Measurements from ENCODE around the gene MGRN1.
A peak's percentile ranks its signal among the peaks of the same experiment; 100 is the strongest.

DNA sequence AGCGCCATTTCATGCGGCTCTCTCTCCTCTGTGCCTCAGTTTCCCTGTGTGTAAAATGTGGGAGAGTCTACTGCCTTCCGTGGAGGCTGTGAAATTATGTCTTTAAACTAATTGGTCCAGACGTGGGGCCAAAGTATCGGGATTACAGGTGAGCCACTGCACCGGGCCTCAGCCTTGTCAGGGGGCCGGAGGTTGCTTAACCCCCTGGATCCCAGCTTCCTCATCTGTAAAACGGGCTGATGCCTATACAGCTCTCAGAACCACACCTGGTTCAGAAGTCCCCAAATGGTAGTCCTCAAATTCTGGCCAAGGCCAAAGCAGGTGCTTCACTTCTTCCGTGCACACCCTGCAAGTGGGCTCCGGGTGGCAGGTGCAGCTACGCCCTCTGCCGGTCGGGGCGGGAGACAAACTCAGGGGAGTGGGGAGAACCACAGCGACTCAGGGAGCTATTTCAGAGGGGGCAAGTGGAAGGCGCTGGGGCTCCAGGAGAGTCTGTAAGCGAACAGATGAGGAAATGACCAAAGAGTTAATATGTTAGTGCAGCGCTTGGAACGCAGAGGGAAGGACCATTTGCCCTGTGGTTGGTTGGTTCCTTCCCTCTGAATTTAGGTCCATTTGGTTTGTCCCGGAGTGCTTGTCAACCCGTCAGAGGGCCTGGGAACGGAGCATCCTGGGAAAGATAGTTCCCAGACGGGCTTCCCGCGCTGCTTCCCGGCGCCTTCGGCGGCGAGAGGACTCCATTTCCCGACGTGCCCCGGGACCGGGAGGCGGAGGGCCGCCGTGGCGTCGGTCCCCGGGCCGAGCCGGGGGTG is at the start of gene MGRN1:
- TF ChIP-seq, protein P1, sequence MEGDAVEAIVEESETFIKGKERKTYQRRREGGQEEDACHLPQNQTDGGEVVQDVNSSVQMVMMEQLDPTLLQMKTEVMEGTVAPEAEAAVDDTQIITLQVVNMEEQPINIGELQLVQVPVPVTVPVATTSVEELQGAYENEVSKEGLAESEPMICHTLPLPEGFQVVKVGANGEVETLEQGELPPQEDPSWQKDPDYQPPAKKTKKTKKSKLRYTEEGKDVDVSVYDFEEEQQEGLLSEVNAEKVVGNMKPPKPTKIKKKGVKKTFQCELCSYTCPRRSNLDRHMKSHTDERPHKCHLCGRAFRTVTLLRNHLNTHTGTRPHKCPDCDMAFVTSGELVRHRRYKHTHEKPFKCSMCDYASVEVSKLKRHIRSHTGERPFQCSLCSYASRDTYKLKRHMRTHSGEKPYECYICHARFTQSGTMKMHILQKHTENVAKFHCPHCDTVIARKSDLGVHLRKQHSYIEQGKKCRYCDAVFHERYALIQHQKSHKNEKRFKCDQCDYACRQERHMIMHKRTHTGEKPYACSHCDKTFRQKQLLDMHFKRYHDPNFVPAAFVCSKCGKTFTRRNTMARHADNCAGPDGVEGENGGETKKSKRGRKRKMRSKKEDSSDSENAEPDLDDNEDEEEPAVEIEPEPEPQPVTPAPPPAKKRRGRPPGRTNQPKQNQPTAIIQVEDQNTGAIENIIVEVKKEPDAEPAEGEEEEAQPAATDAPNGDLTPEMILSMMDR (IDR thresholded peaks at IDR 0.05) = peak; percentile 86
- TF ChIP-seq EZH2 (IDR thresholded peaks at IDR 0.05; ENCODE audit: borderline replicate concordance, insufficient read depth, low read depth, low read length, poor library complexity, severe bottlenecking) = no peak

Data from B cell (primary cell).